ENCODE data around the gene SLC4A4.

Gene SLC4A4

GRCh38 chr4:71460371-71460770 lies 121.6 kb downstream of the SLC4A4 start:
- TF ChIP-seq CTCF (IDR thresholded peaks at IDR 0.05; ENCODE audit: borderline replicate concordance, control extremely low read depth, extremely low read depth, insufficient read depth, missing control alignments) = no peak
- no peak for DNase-seq (ENCODE audit: low spot score)
- in situ Hi-C loops (cut with MboI; ENCODE audit: low sequenced_read_pairs, unreplicated experiment) = no loop called here

- TF ChIP-seq CTCF (IDR thresholded peaks at IDR 0.05; ENCODE audit: borderline replicate concordance, control extremely low read depth, extremely low read depth, insufficient read depth, missing control alignments) = no peak
- DNase-seq (ENCODE audit: low spot score) = no peak
- in situ Hi-C loops (cut with MboI; ENCODE audit: low sequenced_read_pairs, unreplicated experiment) = no loop called here
Observed at GRCh38 chr4:71461422-71461821, 122.6 kb downstream of the SLC4A4 start.

GRCh38 chr4:71466775-71467174 lies 128.0 kb downstream of the SLC4A4 start:
- DNase-seq (ENCODE audit: low spot score) = no peak
- no peak for TF ChIP-seq CTCF (IDR thresholded peaks at IDR 0.05; ENCODE audit: borderline replicate concordance, control extremely low read depth, extremely low read depth, insufficient read depth, missing control alignments)
- in situ Hi-C loops (cut with MboI; ENCODE audit: low sequenced_read_pairs, unreplicated experiment) = no loop called here

- no peak for DNase-seq (ENCODE audit: low spot score)
- no peak for TF ChIP-seq CTCF (IDR thresholded peaks at IDR 0.05; ENCODE audit: borderline replicate concordance, control extremely low read depth, extremely low read depth, insufficient read depth, missing control alignments)
- in situ Hi-C loops (cut with MboI; ENCODE audit: low sequenced_read_pairs, unreplicated experiment) = no loop called here
Observed at GRCh38 chr4:71468116-71468710, 129.4 kb downstream of the SLC4A4 start.

- no peak for TF ChIP-seq CTCF (IDR thresholded peaks at IDR 0.05; ENCODE audit: borderline replicate concordance, control extremely low read depth, extremely low read depth, insufficient read depth, missing control alignments)
- in situ Hi-C loops (cut with MboI; ENCODE audit: low sequenced_read_pairs, unreplicated experiment) = no loop called here
Observed at GRCh38 chr4:71469541-71469940, 130.7 kb downstream of the SLC4A4 start.

GRCh38 chr4:71470524-71470923 lies 131.7 kb downstream of the SLC4A4 start:
- TF ChIP-seq CTCF (IDR thresholded peaks at IDR 0.05; ENCODE audit: borderline replicate concordance, control extremely low read depth, extremely low read depth, insufficient read depth, missing control alignments) = no peak
- in situ Hi-C loops (cut with MboI; ENCODE audit: low sequenced_read_pairs, unreplicated experiment) = no loop called here
- DNase-seq (ENCODE audit: low spot score) = no peak

More at GRCh38 chr4:71469541-71469940, 130.7 kb downstream of the SLC4A4 start:
- no peak for DNase-seq (ENCODE audit: low spot score)

Measured in GM13976 (cell line).